Measurements from ENCODE around the gene ARHGEF7.

Gene ARHGEF7

GRCh38 chr13:111139873-111140561 lies 24.9 kb downstream of the ARHGEF7 start:
- DNase-seq (ENCODE audit: low spot score): no peak

GRCh38 chr13:111140562-111141105 lies 25.5 kb downstream of the ARHGEF7 start:
- DNase-seq (ENCODE audit: low spot score): no peak

GRCh38 chr13:111142472-111142871 lies 27.4 kb downstream of the ARHGEF7 start:
- DNase-seq (ENCODE audit: low spot score): no peak

- no peak for DNase-seq (ENCODE audit: low spot score)
These were observed 28.9 kb downstream of the ARHGEF7 start for GRCh38 chr13:111143865-111144540.

- no peak for DNase-seq (ENCODE audit: low spot score)
These were observed 30.0 kb downstream of the ARHGEF7 start for GRCh38 chr13:111145071-111145470.

- DNase-seq (ENCODE audit: low spot score): no peak
These were observed 30.4 kb downstream of the ARHGEF7 start for GRCh38 chr13:111145506-111145905.

- no peak for DNase-seq (ENCODE audit: low spot score)
These were observed 37.7 kb downstream of the ARHGEF7 start for GRCh38 chr13:111152844-111153243.

GRCh38 chr13:111153279-111153976 lies 38.3 kb downstream of the ARHGEF7 start:
- DNase-seq (ENCODE audit: low spot score): peak; percentile 91

- DNase-seq (ENCODE audit: low spot score): peak; percentile 42
These were observed 38.8 kb downstream of the ARHGEF7 start for GRCh38 chr13:111153977-111154332.

GRCh38 chr13:111156421-111156820 lies 41.3 kb downstream of the ARHGEF7 start:
- DNase-seq (ENCODE audit: low spot score): no peak

- no peak for DNase-seq (ENCODE audit: low spot score)
These were observed 43.2 kb downstream of the ARHGEF7 start for GRCh38 chr13:111158136-111158805.

- DNase-seq (ENCODE audit: low spot score): no peak
These were observed 44.5 kb downstream of the ARHGEF7 start for GRCh38 chr13:111159362-111160320.

GRCh38 chr13:111160648-111161047 lies 45.5 kb downstream of the ARHGEF7 start:
- no peak for DNase-seq (ENCODE audit: low spot score)

GRCh38 chr13:111161601-111162600 lies 46.8 kb downstream of the ARHGEF7 start:
- DNase-seq (ENCODE audit: low spot score): no peak

GRCh38 chr13:111165241-111166010 lies 50.3 kb downstream of the ARHGEF7 start:
- DNase-seq (ENCODE audit: low spot score): no peak

GRCh38 chr13:111166882-111167675 lies 52.0 kb downstream of the ARHGEF7 start:
- DNase-seq (ENCODE audit: low spot score): no peak

GRCh38 chr13:111168107-111168506 lies 53.0 kb downstream of the ARHGEF7 start:
- no peak for DNase-seq (ENCODE audit: low spot score)

- DNase-seq (ENCODE audit: low spot score): no peak
These were observed 56.0 kb downstream of the ARHGEF7 start for GRCh38 chr13:111171112-111171511.
